HepG2 (cell line): ENCODE results near the gene ASAP2. TPM values are rescaled to one million over a fixed set of nuclear protein-coding genes. Genes with fewer than 3 reads are reported as not detected.

Experiments used
- DZIP1 ChIP-seq: sonication (generic); formaldehyde crosslinking; IDR thresholded peaks from 2 replicates; pipeline ENCODE4 v1.5.0; 2020; ENCODE audit warnings: mild to moderate bottlenecking, missing genetic modification reagents
- FOSL2 ChIP-seq: sonication (generic); formaldehyde crosslinking; IDR thresholded peaks from 2 replicates; pipeline ENCODE4 v1.4.0; 2020; ENCODE audit warnings: missing genetic modification reagents
- FOXC1 ChIP-seq: sonication (generic); formaldehyde crosslinking; IDR thresholded peaks from 2 replicates; pipeline ENCODE4 v1.8.0; 2022; ENCODE audit warnings: mild to moderate bottlenecking, missing genetic modification reagents, borderline replicate concordance
- JUN ChIP-seq: sonication (generic); formaldehyde crosslinking; IDR thresholded peaks from 2 replicates; pipeline ENCODE4 v1.4.0; 2020; ENCODE audit warnings: mild to moderate bottlenecking, missing genetic modification reagents
- MAF1 ChIP-seq: sonication (generic); formaldehyde crosslinking; IDR thresholded peaks from 2 replicates; pipeline ENCODE4 v1.5.0; 2020; ENCODE audit warnings: missing genetic modification reagents, borderline replicate concordance
- PREB ChIP-seq: sonication (generic); formaldehyde crosslinking; IDR thresholded peaks from 2 replicates; pipeline ENCODE4 v1.4.0; 2020; ENCODE audit warnings: missing genetic modification reagents
- TBP ChIP-seq: sonication (generic); formaldehyde crosslinking; IDR thresholded peaks from 2 replicates; pipeline ENCODE4 v1.5.0; 2020; ENCODE audit warnings: missing genetic modification reagents
- ZBTB38 ChIP-seq: sonication (generic); formaldehyde crosslinking; IDR thresholded peaks from 2 replicates; pipeline ENCODE4 v1.5.1; 2020; ENCODE audit warnings: mild to moderate bottlenecking, missing genetic modification reagents
- ZNF143 ChIP-seq: sonication (generic); formaldehyde crosslinking; IDR thresholded peaks from 2 replicates; pipeline ENCODE4 v1.4.0; 2020; ENCODE audit warnings: missing genetic modification reagents
- ZNF430 ChIP-seq: sonication (generic); formaldehyde crosslinking; IDR thresholded peaks from 2 replicates; pipeline ENCODE4 v1.9.0; 2021; ENCODE audit warnings: mild to moderate bottlenecking, missing genetic modification reagents
- ZNF543 ChIP-seq: sonication (generic); formaldehyde crosslinking; IDR thresholded peaks from 2 replicates; pipeline ENCODE4 v1.4.0; 2020; ENCODE audit warnings: mild to moderate bottlenecking, missing genetic modification reagents
- ZNF687 ChIP-seq: sonication (generic); formaldehyde crosslinking; IDR thresholded peaks from 2 replicates; pipeline ENCODE4 v1.5.1; 2020; ENCODE audit warnings: mild to moderate bottlenecking, missing genetic modification reagents, moderate library complexity
- ZNF709 ChIP-seq: sonication (generic); formaldehyde crosslinking; IDR thresholded peaks from 2 replicates; pipeline ENCODE4 v1.5.0; 2020; ENCODE audit warnings: mild to moderate bottlenecking, missing genetic modification reagents
- polyA plus RNA-seq, 8 experiments: library from polyadenylated mRNA; depleted of rRNA in 3 of 8; stranded (reverse) in 7 of 8; unstranded in 1 of 8; fragments of >200 nt; fragmentation: Illumina TruSeq in 4 of 8; extraction: Trizol in 4 of 8; gene quantifications; 2 replicates each; pipeline versions ENCODE4 v1.2.1 to v1.2.3, GENCODE V29; 2011 to 2016; ENCODE audit warnings: low read depth in 4 of 8, missing spikeins in 1 of 8, mixed read lengths in 1 of 8; ENCODE audit not compliant: insufficient read depth in 1 of 8
- total RNA-seq, 5 experiments: library from RNA; depleted of rRNA; stranded (reverse); fragments of >200 nt; fragmentation: Illumina TruSeq; extraction: Trizol; gene quantifications; 2 replicates each; pipeline ENCODE4 v1.2.3, GENCODE V29; 2016; ENCODE audit warnings: low read depth in 1 of 5
- TF ChIP-seq, protein P1 (sequence below): sonication (generic); formaldehyde crosslinking; IDR thresholded peaks from 2 replicates; pipeline ENCODE4 v1.5.0; 2020; ENCODE audit warnings: missing genetic modification reagents
- TF ChIP-seq, protein P2 (sequence below): IDR thresholded peaks from 2 replicates; pipeline ENCODE4 v1.6.1; 2018; ENCODE audit warnings: missing genetic modification reagents, mild to moderate bottlenecking, missing compliant biosample characterization
- TF ChIP-seq, protein P3 (sequence below): sonication (generic); formaldehyde crosslinking; IDR thresholded peaks from 2 replicates; pipeline ENCODE4 v1.4.0; 2020; ENCODE audit warnings: mild to moderate bottlenecking, missing genetic modification reagents
- TF ChIP-seq, protein P4 (sequence below): sonication (generic); formaldehyde crosslinking; IDR thresholded peaks from 2 replicates; pipeline ENCODE4 v1.4.0; 2020; ENCODE audit warnings: mild to moderate bottlenecking, missing genetic modification reagents

The ASAP2 gene
- total and polyA plus RNA-seq, 2 of the 13 experiments (the other 11 are each of a cell fraction or from before 2014, with no cell fraction given): 7.3 to 22.3 TPM

DNA sequence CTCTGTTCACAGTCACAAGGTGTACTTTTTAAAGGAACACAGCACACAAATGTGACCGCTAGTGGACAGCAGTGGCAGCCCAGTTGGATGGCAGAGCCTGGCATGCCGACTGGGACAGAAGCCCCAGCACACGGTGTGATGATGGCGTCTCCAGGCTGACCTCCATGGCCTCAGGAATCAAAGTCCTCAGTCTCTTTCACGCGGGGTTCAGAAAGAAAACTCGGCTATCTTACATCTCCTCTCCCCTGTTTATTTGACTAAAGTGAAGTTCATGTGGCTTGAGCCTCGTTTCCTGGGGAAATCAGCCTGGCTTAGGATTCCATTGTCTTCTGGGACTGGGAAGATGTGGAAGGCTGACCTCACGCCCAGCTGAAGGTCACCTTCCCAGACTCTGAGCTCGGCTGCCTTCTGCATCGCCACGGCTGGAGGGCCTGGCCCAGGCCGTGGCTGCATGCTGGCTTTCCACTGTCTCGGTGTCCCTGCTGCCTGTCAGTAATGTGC, 56.1 kb downstream of the ASAP2 start (continued):
- no peak for TF ChIP-seq DZIP1 (CRISPR knock-in tag)
- TF ChIP-seq FOSL2 (CRISPR knock-in tag): no peak
- TF ChIP-seq PREB (CRISPR knock-in tag): no peak
- TF ChIP-seq, protein P1, sequence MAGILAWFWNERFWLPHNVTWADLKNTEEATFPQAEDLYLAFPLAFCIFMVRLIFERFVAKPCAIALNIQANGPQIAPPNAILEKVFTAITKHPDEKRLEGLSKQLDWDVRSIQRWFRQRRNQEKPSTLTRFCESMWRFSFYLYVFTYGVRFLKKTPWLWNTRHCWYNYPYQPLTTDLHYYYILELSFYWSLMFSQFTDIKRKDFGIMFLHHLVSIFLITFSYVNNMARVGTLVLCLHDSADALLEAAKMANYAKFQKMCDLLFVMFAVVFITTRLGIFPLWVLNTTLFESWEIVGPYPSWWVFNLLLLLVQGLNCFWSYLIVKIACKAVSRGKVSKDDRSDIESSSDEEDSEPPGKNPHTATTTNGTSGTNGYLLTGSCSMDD (CRISPR knock-in tag): no peak
- TF ChIP-seq ZNF543 (CRISPR knock-in tag): no peak
- 0 out of 2 replicates have a peak, but pooled peaks have one; percentile 14 for TF ChIP-seq ZBTB38 (CRISPR knock-in tag)
- TF ChIP-seq MAF1: no peak
- no peak for TF ChIP-seq TBP (CRISPR knock-in tag)
- TF ChIP-seq, protein P2, sequence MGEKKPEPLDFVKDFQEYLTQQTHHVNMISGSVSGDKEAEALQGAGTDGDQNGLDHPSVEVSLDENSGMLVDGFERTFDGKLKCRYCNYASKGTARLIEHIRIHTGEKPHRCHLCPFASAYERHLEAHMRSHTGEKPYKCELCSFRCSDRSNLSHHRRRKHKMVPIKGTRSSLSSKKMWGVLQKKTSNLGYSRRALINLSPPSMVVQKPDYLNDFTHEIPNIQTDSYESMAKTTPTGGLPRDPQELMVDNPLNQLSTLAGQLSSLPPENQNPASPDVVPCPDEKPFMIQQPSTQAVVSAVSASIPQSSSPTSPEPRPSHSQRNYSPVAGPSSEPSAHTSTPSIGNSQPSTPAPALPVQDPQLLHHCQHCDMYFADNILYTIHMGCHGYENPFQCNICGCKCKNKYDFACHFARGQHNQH (CRISPR knock-in tag): no peak
- TF ChIP-seq JUN (CRISPR knock-in tag): no peak
- no peak for TF ChIP-seq ZNF430
- no peak for TF ChIP-seq ZNF143 (CRISPR knock-in tag)
- peak; percentile 38 for TF ChIP-seq ZNF687 (CRISPR knock-in tag)
- TF ChIP-seq, protein P3, sequence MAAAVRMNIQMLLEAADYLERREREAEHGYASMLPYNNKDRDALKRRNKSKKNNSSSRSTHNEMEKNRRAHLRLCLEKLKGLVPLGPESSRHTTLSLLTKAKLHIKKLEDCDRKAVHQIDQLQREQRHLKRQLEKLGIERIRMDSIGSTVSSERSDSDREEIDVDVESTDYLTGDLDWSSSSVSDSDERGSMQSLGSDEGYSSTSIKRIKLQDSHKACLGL (CRISPR knock-in tag): no peak
- TF ChIP-seq, protein P4, sequence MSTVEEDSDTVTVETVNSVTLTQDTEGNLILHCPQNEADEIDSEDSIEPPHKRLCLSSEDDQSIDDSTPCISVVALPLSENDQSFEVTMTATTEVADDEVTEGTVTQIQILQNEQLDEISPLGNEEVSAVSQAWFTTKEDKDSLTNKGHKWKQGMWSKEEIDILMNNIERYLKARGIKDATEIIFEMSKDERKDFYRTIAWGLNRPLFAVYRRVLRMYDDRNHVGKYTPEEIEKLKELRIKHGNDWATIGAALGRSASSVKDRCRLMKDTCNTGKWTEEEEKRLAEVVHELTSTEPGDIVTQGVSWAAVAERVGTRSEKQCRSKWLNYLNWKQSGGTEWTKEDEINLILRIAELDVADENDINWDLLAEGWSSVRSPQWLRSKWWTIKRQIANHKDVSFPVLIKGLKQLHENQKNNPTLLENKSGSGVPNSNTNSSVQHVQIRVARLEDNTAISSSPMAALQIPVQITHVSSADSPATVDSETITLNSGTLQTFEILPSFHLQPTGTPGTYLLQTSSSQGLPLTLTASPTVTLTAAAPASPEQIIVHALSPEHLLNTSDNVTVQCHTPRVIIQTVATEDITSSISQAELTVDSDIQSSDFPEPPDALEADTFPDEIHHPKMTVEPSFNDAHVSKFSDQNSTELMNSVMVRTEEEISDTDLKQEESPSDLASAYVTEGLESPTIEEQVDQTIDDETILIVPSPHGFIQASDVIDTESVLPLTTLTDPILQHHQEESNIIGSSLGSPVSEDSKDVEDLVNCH (CRISPR knock-in tag): no peak
- no peak for TF ChIP-seq ZNF709
- no peak for TF ChIP-seq FOXC1 (CRISPR knock-in tag)
